DND-41 (cell line): Measurements from ENCODE around the gene MARCHF3.

Experiments used
- ATAC-seq: fragments of 200-7000 bp; cut with Tn5 transposase; 3 replicates; pipeline ENCODE4 v1.9.1; 2021; ENCODE audit warnings: low read depth; ENCODE audit not compliant: insufficient read depth
- DNase-seq: peaks from one replicate; pipeline ENCODE4 v3.0.0-alpha.2; 2020
- H2AFZ ChIP-seq: 2 replicates; pipeline ENCODE4 v1.6.0; 2012; ENCODE audit warnings: low read depth, low read length
- H3K27ac ChIP-seq: 2 replicates; pipeline ENCODE4 v1.5.1; 2012; ENCODE audit warnings: low read length, inconsistent platforms
- H3K27me3 ChIP-seq: fragments of 200-600 bp; sonication (generic); 2 replicates; pipeline ENCODE4 v1.6.0; 2012; ENCODE audit warnings: low read length, mild to moderate bottlenecking, inconsistent platforms; ENCODE audit not compliant: insufficient read depth, poor library complexity
- H3K36me3 ChIP-seq: 2 replicates; pipeline ENCODE4 v1.5.1; 2012; ENCODE audit warnings: low read length, inconsistent platforms; ENCODE audit not compliant: insufficient read depth
- H3K4me1 ChIP-seq: 2 replicates; pipeline ENCODE4 v1.5.1; 2012; ENCODE audit warnings: mild to moderate bottlenecking, low read length; ENCODE audit not compliant: insufficient read depth
- H3K4me2 ChIP-seq: 2 replicates; pipeline ENCODE4 v1.6.0; 2012; ENCODE audit warnings: mild to moderate bottlenecking, moderate library complexity, low read length, inconsistent platforms; ENCODE audit not compliant: insufficient read depth
- H3K4me3 ChIP-seq, 2 experiments: fragments of 200-600 bp in 1 of 2; shearing (Covaris generic) in 1 of 2; 2 replicates each; pipeline ENCODE4 v1.5.1; 2012 to 2016; ENCODE audit warnings: inconsistent platforms in 2 of 2, low read length in 2 of 2, mild to moderate bottlenecking in 2 of 2, low read depth in 1 of 2, moderate library complexity in 1 of 2
- H3K79me2 ChIP-seq: 2 replicates; pipeline ENCODE4 v1.6.0; 2012; ENCODE audit warnings: low read length, inconsistent platforms; ENCODE audit not compliant: insufficient read depth
- H3K9ac ChIP-seq: 2 replicates; pipeline ENCODE4 v1.6.0; 2012; ENCODE audit warnings: low read depth, mild to moderate bottlenecking, inconsistent platforms, low read length, moderate library complexity
- H3K9me3 ChIP-seq: 2 replicates; pipeline ENCODE4 v1.5.1; 2012; ENCODE audit warnings: low read length, moderate library complexity, mild to moderate bottlenecking, inconsistent platforms; ENCODE audit not compliant: insufficient read depth, severe bottlenecking
- H4K20me1 ChIP-seq: 2 replicates; pipeline ENCODE4 v1.6.0; 2012; ENCODE audit warnings: low read length; ENCODE audit not compliant: insufficient read depth
- EZH2 ChIP-seq: IDR thresholded peaks from 3 replicates; pipeline ENCODE4 v1.6.1; 2012; ENCODE audit warnings: borderline replicate concordance, low read depth, mild to moderate bottlenecking, moderate library complexity, low read length, inconsistent platforms; ENCODE audit not compliant: severe bottlenecking
- TF ChIP-seq, protein P1 (sequence below): IDR thresholded peaks from 2 replicates; pipeline ENCODE4 v1.5.1; 2012; ENCODE audit warnings: borderline replicate concordance, low read length, moderate library complexity, mild to moderate bottlenecking; ENCODE audit not compliant: poor library complexity, severe bottlenecking; ENCODE audit errors: extremely low read depth

MARCHF3 gene

DNA sequence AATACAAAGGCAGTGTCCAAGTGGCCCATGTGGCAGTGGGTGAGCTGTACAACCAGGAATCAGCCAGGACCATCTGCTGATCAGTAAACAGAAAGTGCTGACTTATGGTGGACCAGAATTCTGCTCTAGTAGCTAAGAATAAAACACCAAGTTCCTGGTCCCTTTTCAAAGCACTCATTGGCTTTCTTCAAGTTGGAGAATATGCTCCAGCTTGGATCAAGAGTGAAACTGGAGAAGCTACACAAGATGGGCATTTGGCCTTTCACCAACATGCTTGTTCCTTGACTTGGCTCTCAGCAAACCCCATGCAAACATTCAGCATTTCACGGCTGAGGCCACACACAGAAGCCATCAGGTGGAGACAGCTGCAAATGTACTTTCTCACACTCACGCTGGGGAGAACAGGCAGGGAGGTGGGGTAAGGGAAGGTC, 32.1 kb downstream of the MARCHF3 start:
- H3K27me3 ChIP-seq = peaks cover 7% of the 10 kb centered on the region
- 0 out of 2 replicates have a peak, but pooled peaks cover 4% of the 10 kb centered on the region for H4K20me1 ChIP-seq
- no peaks in the 10 kb centered on the region for H3K36me3 ChIP-seq
- H2AFZ ChIP-seq = no peak overlapping the region
- H3K79me2 ChIP-seq = no peaks in the 10 kb centered on the region
- H3K4me1 ChIP-seq = no peaks in the 10 kb centered on the region
- no peak overlapping the region for H3K4me2 ChIP-seq
- ATAC-seq (no peak), DNase-seq (no peak)
- TF ChIP-seq, protein P1, sequence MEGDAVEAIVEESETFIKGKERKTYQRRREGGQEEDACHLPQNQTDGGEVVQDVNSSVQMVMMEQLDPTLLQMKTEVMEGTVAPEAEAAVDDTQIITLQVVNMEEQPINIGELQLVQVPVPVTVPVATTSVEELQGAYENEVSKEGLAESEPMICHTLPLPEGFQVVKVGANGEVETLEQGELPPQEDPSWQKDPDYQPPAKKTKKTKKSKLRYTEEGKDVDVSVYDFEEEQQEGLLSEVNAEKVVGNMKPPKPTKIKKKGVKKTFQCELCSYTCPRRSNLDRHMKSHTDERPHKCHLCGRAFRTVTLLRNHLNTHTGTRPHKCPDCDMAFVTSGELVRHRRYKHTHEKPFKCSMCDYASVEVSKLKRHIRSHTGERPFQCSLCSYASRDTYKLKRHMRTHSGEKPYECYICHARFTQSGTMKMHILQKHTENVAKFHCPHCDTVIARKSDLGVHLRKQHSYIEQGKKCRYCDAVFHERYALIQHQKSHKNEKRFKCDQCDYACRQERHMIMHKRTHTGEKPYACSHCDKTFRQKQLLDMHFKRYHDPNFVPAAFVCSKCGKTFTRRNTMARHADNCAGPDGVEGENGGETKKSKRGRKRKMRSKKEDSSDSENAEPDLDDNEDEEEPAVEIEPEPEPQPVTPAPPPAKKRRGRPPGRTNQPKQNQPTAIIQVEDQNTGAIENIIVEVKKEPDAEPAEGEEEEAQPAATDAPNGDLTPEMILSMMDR = no peak
- no peak for TF ChIP-seq EZH2
- no peaks in the 10 kb centered on the region for H3K9me3 ChIP-seq
- H3K27ac ChIP-seq = no peak overlapping the region
- H3K4me3 ChIP-seq = no peak overlapping the region
- no peak overlapping the region for H3K9ac ChIP-seq

DNA sequence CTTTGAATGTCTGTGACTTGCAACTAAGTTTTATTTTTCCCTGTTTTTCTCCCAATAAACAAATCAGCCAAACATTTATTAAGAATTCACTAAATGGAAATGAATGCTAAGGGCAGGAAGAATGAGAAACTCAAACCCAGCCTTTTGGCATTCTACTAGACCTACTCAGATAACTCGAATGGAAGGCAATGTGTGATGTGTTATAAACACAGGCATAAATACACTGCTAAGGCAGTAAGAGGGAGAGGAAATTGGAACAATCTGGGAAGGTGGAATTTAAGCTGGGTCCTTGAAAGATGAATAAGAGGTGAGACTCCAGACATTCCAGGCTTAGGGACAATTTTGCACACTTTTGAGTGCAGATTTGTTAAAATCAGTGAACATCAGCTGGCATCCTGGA, 34.7 kb downstream of the MARCHF3 start:
- no peaks in the 10 kb centered on the region for H3K36me3 ChIP-seq
- H2AFZ ChIP-seq = no peak overlapping the region
- H4K20me1 ChIP-seq = no peaks in the 10 kb centered on the region
- TF ChIP-seq, protein P1 = no peak
- TF ChIP-seq EZH2 = no peak
- H3K9ac ChIP-seq = no peak overlapping the region
- H3K4me2 ChIP-seq = no peak overlapping the region
- H3K4me1 ChIP-seq = no peaks in the 10 kb centered on the region
- no peaks in the 10 kb centered on the region for H3K9me3 ChIP-seq
- ATAC-seq (no peak), DNase-seq (no peak)
- H3K27ac ChIP-seq = no peak overlapping the region
- no peaks in the 10 kb centered on the region for H3K79me2 ChIP-seq
- H3K27me3 ChIP-seq = peaks cover 7% of the 10 kb centered on the region
- H3K4me3 ChIP-seq = no peak overlapping the region

DNA sequence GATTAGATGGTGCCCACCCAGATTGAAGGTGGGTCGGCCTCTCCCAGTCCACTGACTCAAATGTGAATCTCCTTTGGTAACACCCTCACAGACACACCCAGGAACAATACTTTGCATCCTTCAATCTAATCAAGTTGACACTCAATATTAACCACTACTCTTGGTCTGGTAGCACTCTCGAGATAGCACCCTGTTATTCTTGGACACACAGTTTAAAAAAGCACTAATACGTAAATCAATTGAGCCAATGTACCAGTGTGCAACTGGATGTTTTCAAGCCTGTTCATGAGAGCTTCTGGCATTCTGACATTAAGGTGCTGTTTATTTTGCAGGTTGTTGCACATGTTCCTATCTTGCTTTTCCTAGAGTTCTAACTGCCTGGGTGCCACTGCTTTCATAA, 35.3 kb downstream of the MARCHF3 start:
- Histone ChIP-seq H3K9me3 (no peaks in the 10 kb centered on the region), H3K79me2 (no peaks in the 10 kb centered on the region), H3K4me3 (no peak overlapping the region), H3K9ac (no peak overlapping the region), H3K4me1 (no peaks in the 10 kb centered on the region), H2AFZ (no peak overlapping the region), H4K20me1 (no peaks in the 10 kb centered on the region), H3K36me3 (no peaks in the 10 kb centered on the region), H3K4me2 (no peak overlapping the region), H3K27me3 (peaks cover 7% of the 10 kb centered on the region), H3K27ac (no peak overlapping the region)
- ATAC-seq (no peak), DNase-seq (no peak)
- TF ChIP-seq, protein P1 = no peak
- TF ChIP-seq EZH2 = no peak

DNA sequence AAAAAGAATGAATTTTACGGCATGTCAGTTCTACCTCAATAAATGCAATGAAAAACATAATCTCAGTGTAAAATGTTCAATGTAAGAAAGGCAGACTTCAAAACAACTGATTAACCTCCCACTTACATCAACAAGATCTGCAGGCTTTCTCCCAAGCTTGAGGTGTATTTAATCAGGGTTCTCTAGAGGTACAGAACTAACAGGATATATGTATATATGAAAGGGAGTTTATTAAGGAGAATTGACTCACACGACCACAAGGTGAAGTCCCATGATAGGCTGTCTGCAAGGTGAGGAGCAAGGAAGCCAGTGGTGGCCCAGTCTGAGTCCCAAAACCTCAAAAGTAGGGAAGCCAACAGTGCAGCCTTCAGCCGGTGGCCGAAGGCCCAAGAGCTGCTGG, 35.9 kb downstream of the MARCHF3 start:
- Histone ChIP-seq H2AFZ (no peak overlapping the region), H3K4me2 (no peak overlapping the region)

More for the DNA sequence above, 35.9 kb downstream of the MARCHF3 start:
- DNase-seq (no peak), ATAC-seq (no peak)
- H4K20me1 ChIP-seq = no peaks in the 10 kb centered on the region
- no peaks in the 10 kb centered on the region for H3K9me3 ChIP-seq
- no peaks in the 10 kb centered on the region for H3K4me1 ChIP-seq
- no peak for TF ChIP-seq EZH2
- TF ChIP-seq, protein P1 = no peak
- H3K79me2 ChIP-seq = no peaks in the 10 kb centered on the region
- no peak overlapping the region for H3K9ac ChIP-seq
- H3K4me3 ChIP-seq = no peak overlapping the region
- peaks cover 7% of the 10 kb centered on the region for H3K27me3 ChIP-seq
- H3K27ac ChIP-seq = no peak overlapping the region
- no peaks in the 10 kb centered on the region for H3K36me3 ChIP-seq
